Mesenchymal stem cell (in vitro differentiated cells and primary cell): ENCODE measurements around the gene EFHC2.

Source experiments
- DNase-seq: peaks from one replicate; pipeline ENCODE4 v3.0.0-alpha.2; 2013
- H2AFZ ChIP-seq: one replicate; pipeline ENCODE4 v1.6.1; 2013; ENCODE audit warnings: low read depth, mild to moderate bottlenecking, control low read depth, inconsistent platforms, low read length, moderate library complexity
- H2AK5ac ChIP-seq: 2 replicates; pipeline ENCODE4 v1.6.1; 2013; ENCODE audit warnings: low read length, moderate library complexity, mild to moderate bottlenecking, inconsistent platforms; ENCODE audit not compliant: severe bottlenecking
- H2BK120ac ChIP-seq: one replicate; pipeline ENCODE4 v1.6.1; 2013; ENCODE audit warnings: low read depth, mild to moderate bottlenecking, inconsistent platforms, low read length, moderate library complexity
- H2BK12ac ChIP-seq, 2 experiments: one replicate each; pipeline ENCODE4 v1.6.1; 2013; ENCODE audit warnings: inconsistent platforms in 2 of 2, low read length in 2 of 2, mild to moderate bottlenecking in 2 of 2, moderate library complexity in 2 of 2, control low read depth in 1 of 2
- H2BK15ac ChIP-seq: one replicate; pipeline ENCODE4 v1.6.1; 2013; ENCODE audit warnings: mild to moderate bottlenecking, low read depth, inconsistent platforms; ENCODE audit not compliant: poor library complexity, severe bottlenecking
- H2BK5ac ChIP-seq: 2 replicates; pipeline ENCODE4 v1.6.1; 2013; ENCODE audit warnings: low read depth, mild to moderate bottlenecking, low read length, control low read depth, inconsistent platforms; ENCODE audit not compliant: poor library complexity, severe bottlenecking
- H3K14ac ChIP-seq, 2 experiments: one replicate each; pipeline ENCODE4 v1.6.1; 2013; ENCODE audit warnings: inconsistent platforms in 2 of 2, low read length in 2 of 2, control low read depth in 1 of 2, mild to moderate bottlenecking in 1 of 2, moderate library complexity in 1 of 2
- H3K18ac ChIP-seq, 2 experiments: one replicate each; pipeline ENCODE4 v1.6.1; 2013; ENCODE audit warnings: inconsistent platforms in 2 of 2, low read length in 2 of 2, control low read depth in 1 of 2, low read depth in 1 of 2, mild to moderate bottlenecking in 1 of 2
- H3K23ac ChIP-seq, 2 experiments: one replicate each; pipeline ENCODE4 v1.6.1; 2013; ENCODE audit warnings: inconsistent platforms in 2 of 2, low read length in 2 of 2, mild to moderate bottlenecking in 2 of 2, moderate library complexity in 2 of 2, control low read depth in 1 of 2
- H3K27ac ChIP-seq: 2 replicates; pipeline ENCODE4 v1.5.1; 2013; ENCODE audit warnings: mild to moderate bottlenecking, moderate library complexity, low read length, control low read depth, inconsistent platforms; ENCODE audit not compliant: poor library complexity, severe bottlenecking
- H3K27me3 ChIP-seq, 2 experiments: 2 replicates each; pipeline versions ENCODE4 v1.6.1 to v1.7.0; 2013; ENCODE audit warnings: low read length in 2 of 2, mild to moderate bottlenecking in 2 of 2, moderate library complexity in 2 of 2, control low read depth in 1 of 2, inconsistent platforms in 1 of 2; ENCODE audit not compliant: control insufficient read depth in 1 of 2, insufficient read depth in 1 of 2
- H3K36me3 ChIP-seq, 2 experiments: 2 replicates each; pipeline versions ENCODE4 v1.6.1 to v1.7.0; 2013; ENCODE audit warnings: low read length in 2 of 2, control low read depth in 1 of 2, inconsistent platforms in 1 of 2, low read depth in 1 of 2, mild to moderate bottlenecking in 1 of 2; ENCODE audit not compliant: insufficient read depth in 2 of 2, control insufficient read depth in 1 of 2
- H3K4ac ChIP-seq, 2 experiments: one replicate each; pipeline ENCODE4 v1.6.1; 2013; ENCODE audit warnings: inconsistent platforms in 2 of 2, low read length in 2 of 2, mild to moderate bottlenecking in 2 of 2, moderate library complexity in 2 of 2, control low read depth in 1 of 2, low read depth in 1 of 2
- H3K4me1 ChIP-seq: 2 replicates; pipeline ENCODE4 v1.6.1; 2013; ENCODE audit warnings: low read depth, low read length, control low read depth; ENCODE audit not compliant: control insufficient read depth, insufficient read depth
- H3K4me2 ChIP-seq: 2 replicates; pipeline ENCODE4 v1.6.1; 2013; ENCODE audit warnings: low read length, mild to moderate bottlenecking, inconsistent platforms; ENCODE audit not compliant: poor library complexity, severe bottlenecking
- H3K4me3 ChIP-seq, 2 experiments: 2 replicates each; pipeline versions ENCODE4 v1.5.1 to v1.7.0; 2013; ENCODE audit warnings: low read length in 2 of 2, mild to moderate bottlenecking in 2 of 2, control low read depth in 1 of 2, low read depth in 1 of 2; ENCODE audit not compliant: insufficient read depth in 1 of 2
- H3K79me1 ChIP-seq: replicated peaks from 2 replicates; pipeline ENCODE4 v1.6.1; 2013; ENCODE audit warnings: mild to moderate bottlenecking, control low read depth, low read length, inconsistent platforms; ENCODE audit not compliant: poor library complexity, severe bottlenecking
- H3K9ac ChIP-seq: 2 replicates; pipeline ENCODE4 v1.7.0; 2013; ENCODE audit warnings: mild to moderate bottlenecking, low read length, moderate library complexity
- H3K9me3 ChIP-seq: 2 replicates; pipeline ENCODE4 v1.7.0; 2013; ENCODE audit warnings: mild to moderate bottlenecking, low read length; ENCODE audit not compliant: control insufficient read depth
- H4K8ac ChIP-seq: one replicate; pipeline ENCODE4 v1.6.1; 2013; ENCODE audit warnings: inconsistent platforms, mild to moderate bottlenecking, low read length, moderate library complexity
- H4K91ac ChIP-seq: one replicate; pipeline ENCODE4 v1.6.1; 2013; ENCODE audit warnings: mild to moderate bottlenecking, low read length, inconsistent platforms
- WGBS: methylation state at CpG from one replicate; pipeline ENCODE4 v1.1.7; 2013; ENCODE audit warnings: mixed read lengths; 5-methylcytosine and 5-hydroxymethylcytosine counted together

The EFHC2 gene

DNA sequence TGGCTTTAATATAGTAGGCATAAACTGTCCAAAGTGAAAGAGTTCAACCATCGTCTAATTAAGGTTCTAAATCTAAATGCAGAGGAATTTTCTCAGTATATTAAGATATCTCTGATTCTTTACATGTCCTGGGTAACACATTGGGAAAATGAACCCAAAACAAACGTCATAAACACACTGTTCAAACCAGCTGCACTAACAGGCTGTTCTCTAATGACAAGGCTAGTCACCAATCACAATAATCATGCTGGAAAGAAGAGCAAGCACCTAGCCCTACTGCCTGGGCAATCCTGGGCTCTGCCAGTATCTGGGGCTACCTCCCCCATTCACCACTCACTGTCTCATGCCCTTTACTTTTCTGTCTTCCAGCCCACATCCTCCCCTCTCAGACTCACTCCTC lies 107.9 kb downstream of the EFHC2 start:
- WGBS, result 75% methylated on average over 1 of the region's 2 CpGs

DNA sequence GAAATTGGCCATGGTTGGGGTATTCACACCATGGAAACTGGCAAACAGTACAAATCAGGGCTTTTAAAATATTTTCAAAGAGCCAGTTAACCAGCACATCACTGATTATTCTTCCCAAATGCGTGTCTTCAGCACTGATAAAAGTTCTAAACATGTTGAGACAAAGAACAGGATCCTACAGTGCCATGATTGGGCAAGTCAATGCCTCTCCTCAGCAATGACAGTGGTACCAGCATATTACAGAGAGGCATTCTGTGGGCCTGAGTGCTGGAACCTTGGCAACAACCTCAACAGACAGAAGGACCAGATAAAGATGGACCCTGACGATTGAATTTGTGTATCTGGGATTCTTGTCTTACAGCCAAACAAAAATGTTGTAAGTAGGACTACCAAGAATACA lies 108.9 kb downstream of the EFHC2 start:
- Histone ChIP-seq H3K4me2 (no peak overlapping the region), H3K23ac (no peak overlapping the region), H4K91ac (no peak overlapping the region), H3K36me3 (no peaks in the 10 kb centered on the region), H3K9me3 (no peaks in the 10 kb centered on the region), H3K4me1 (no peaks in the 10 kb centered on the region), H3K4ac (no peak overlapping the region), H3K14ac (no peak overlapping the region), H2BK15ac (no peak overlapping the region), H3K4me3 (no peak overlapping the region), H2BK120ac (no peak overlapping the region), H3K27me3 (peaks cover 0 to 41% of the 10 kb centered on the region in 2 experiments), H3K9ac (no peak overlapping the region), H3K79me1 (no peaks in the 10 kb centered on the region), H2AFZ (no peak overlapping the region), H2BK5ac (no peak overlapping the region), H4K8ac (no peak overlapping the region), H2AK5ac (no peak overlapping the region), H3K27ac (no peak overlapping the region), H2BK12ac (no peak overlapping the region), H3K18ac (no peak overlapping the region)
- no peak for DNase-seq
- 88% methylated on average over 1 of the region's 2 CpGs for WGBS

More for the DNA sequence above, 107.9 kb downstream of the EFHC2 start:
- no peak overlapping the region for H3K18ac ChIP-seq
- no peak overlapping the region for H2AFZ ChIP-seq
- H2BK15ac ChIP-seq, result no peak overlapping the region
- no peak for DNase-seq
- no peak overlapping the region for H4K91ac ChIP-seq
- no peaks in the 10 kb centered on the region for H3K9me3 ChIP-seq
- H2BK5ac ChIP-seq, result no peak overlapping the region
- H2AK5ac ChIP-seq, result no peak overlapping the region
- no peak overlapping the region for H3K9ac ChIP-seq
- H2BK12ac ChIP-seq, result no peak overlapping the region
- H3K14ac ChIP-seq, result no peak overlapping the region
- no peak overlapping the region for H3K23ac ChIP-seq
- H3K4me2 ChIP-seq, result no peak overlapping the region
- peaks cover 0 to 43% of the 10 kb centered on the region in 2 experiments for H3K27me3 ChIP-seq
- H3K4ac ChIP-seq, result no peak overlapping the region
- H4K8ac ChIP-seq, result no peak overlapping the region
- H2BK120ac ChIP-seq, result no peak overlapping the region
- H3K4me1 ChIP-seq, result no peaks in the 10 kb centered on the region
- H3K4me3 ChIP-seq, result no peak overlapping the region
- no peaks in the 10 kb centered on the region for H3K79me1 ChIP-seq
- no peak overlapping the region for H3K27ac ChIP-seq
- H3K36me3 ChIP-seq, result no peaks in the 10 kb centered on the region

DNA sequence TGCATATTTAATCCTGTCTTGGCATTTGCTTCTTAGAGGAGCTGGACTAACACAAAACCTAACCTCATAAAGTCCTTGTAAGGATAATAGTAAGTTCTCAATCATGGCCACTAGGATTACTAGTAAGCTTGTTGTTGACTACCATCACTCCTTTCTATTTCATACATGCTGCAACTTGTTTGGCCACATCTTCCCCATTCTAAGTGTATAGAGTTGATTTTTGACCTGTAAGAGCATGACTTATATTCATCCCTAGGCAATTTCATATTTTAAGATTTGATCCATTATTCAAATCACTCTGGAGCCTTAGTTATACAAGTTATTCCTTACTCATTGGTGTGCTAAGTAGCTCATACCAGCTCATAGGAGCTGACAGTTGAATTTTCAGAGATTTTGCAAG lies 109.4 kb downstream of the EFHC2 start:
- Histone ChIP-seq H2BK120ac (no peak overlapping the region), H4K91ac (no peak overlapping the region), H3K9me3 (no peaks in the 10 kb centered on the region), H3K23ac (no peak overlapping the region), H3K27me3 (peaks cover 0 to 41% of the 10 kb centered on the region in 2 experiments), H2BK5ac (no peak overlapping the region), H2BK15ac (no peak overlapping the region), H3K36me3 (no peaks in the 10 kb centered on the region), H3K9ac (no peak overlapping the region), H2AFZ (no peak overlapping the region), H2BK12ac (no peak overlapping the region), H3K4me3 (no peak overlapping the region), H3K79me1 (no peaks in the 10 kb centered on the region), H3K4ac (no peak overlapping the region), H3K14ac (no peak overlapping the region), H3K4me2 (no peak overlapping the region), H3K4me1 (no peaks in the 10 kb centered on the region), H3K18ac (no peak overlapping the region), H2AK5ac (no peak overlapping the region), H3K27ac (no peak overlapping the region), H4K8ac (no peak overlapping the region)
- no peak for DNase-seq

GRCh38 chrX:44232081-44232480 lies 111.4 kb downstream of the EFHC2 start:
- Histone ChIP-seq H4K8ac (no peak overlapping the region), H3K79me1 (no peaks in the 10 kb centered on the region), H4K91ac (no peak overlapping the region), H2BK12ac (no peak overlapping the region), H3K36me3 (no peaks in the 10 kb centered on the region), H3K23ac (no peak overlapping the region), H3K4me3 (no peak overlapping the region), H3K9ac (no peak overlapping the region), H3K27ac (no peak overlapping the region), H2AFZ (no peak overlapping the region), H3K4me1 (no peaks in the 10 kb centered on the region), H2BK5ac (no peak overlapping the region), H2BK15ac (no peak overlapping the region), H3K14ac (no peak overlapping the region), H3K18ac (no peak overlapping the region), H3K4me2 (no peak overlapping the region), H2BK120ac (no peak overlapping the region), H3K4ac (no peak overlapping the region), H2AK5ac (no peak overlapping the region), H3K27me3 (peaks cover 0 to 32% of the 10 kb centered on the region in 2 experiments), H3K9me3 (no peaks in the 10 kb centered on the region)
- no peak for DNase-seq
- WGBS, result 92% methylated on average over 5 of the region's 5 CpGs
